ENCODE results near the gene SMPDL3B. TPM values are rescaled to one million over a fixed set of nuclear protein-coding genes. Genes with fewer than 3 reads are reported as not detected.

Gene SMPDL3B
- total RNA-seq, 1 donor from 2014 or later = not detected

GRCh38 chr1:27957655-27958054 is 22.9 kb downstream of the SMPDL3B start:
- no peak for DNase-seq (ENCODE audit: extremely low spot score, unreplicated experiment)
- no peaks in the 10 kb centered on the region for H3K9me3 Mint-ChIP-seq (ENCODE audit: unreplicated experiment)

GRCh38 chr1:27958513-27958912 is 23.7 kb downstream of the SMPDL3B start:
- DNase-seq (ENCODE audit: extremely low spot score, unreplicated experiment) = no peak
- Mint-ChIP-seq H3K27me3 (ENCODE audit: unreplicated experiment) (peaks cover 16% of the 10 kb centered on the region), H3K36me3 (ENCODE audit: unreplicated experiment) (no peaks in the 10 kb centered on the region), H3K9me3 (ENCODE audit: unreplicated experiment) (no peaks in the 10 kb centered on the region), H3K4me1 (ENCODE audit: unreplicated experiment) (peaks cover 20% of the 10 kb centered on the region), H3K27ac (ENCODE audit: unreplicated experiment) (no peak overlapping the region), H3K4me3 (ENCODE audit: unreplicated experiment) (no peak overlapping the region)
- TF ChIP-seq CTCF (IDR thresholded peaks at IDR 0.05) = no peak

More at GRCh38 chr1:27957655-27958054, 22.9 kb downstream of the SMPDL3B start:
- no peaks in the 10 kb centered on the region for H3K36me3 Mint-ChIP-seq (ENCODE audit: unreplicated experiment)
- peaks cover 16% of the 10 kb centered on the region for H3K27me3 Mint-ChIP-seq (ENCODE audit: unreplicated experiment)
- H3K27ac Mint-ChIP-seq (ENCODE audit: unreplicated experiment) = no peak overlapping the region
- TF ChIP-seq CTCF (IDR thresholded peaks at IDR 0.05) = no peak
- no peak overlapping the region for H3K4me3 Mint-ChIP-seq (ENCODE audit: unreplicated experiment)
- H3K4me1 Mint-ChIP-seq (ENCODE audit: unreplicated experiment) = peaks cover 20% of the 10 kb centered on the region

- peaks cover 2% of the 10 kb centered on the region for H3K36me3 Mint-ChIP-seq (ENCODE audit: unreplicated experiment)
- peak; percentile 43 for TF ChIP-seq CTCF (IDR thresholded peaks at IDR 0.05)
- peaks cover 20% of the 10 kb centered on the region for H3K4me1 Mint-ChIP-seq (ENCODE audit: unreplicated experiment)
- no peaks in the 10 kb centered on the region for H3K9me3 Mint-ChIP-seq (ENCODE audit: unreplicated experiment)
- peak within 1 kb of the TSS; percentile 67 for H3K27ac Mint-ChIP-seq (ENCODE audit: unreplicated experiment)
- H3K4me3 Mint-ChIP-seq (ENCODE audit: unreplicated experiment) = peak within 1 kb of the TSS; percentile 74
- no peak for DNase-seq (ENCODE audit: extremely low spot score, unreplicated experiment)
- peaks cover 8% of the 10 kb centered on the region for H3K27me3 Mint-ChIP-seq (ENCODE audit: unreplicated experiment)
Observed at GRCh38 chr1:27959792-27960603, 25.2 kb downstream of the SMPDL3B start, which contains the start of gene XKR8. TSS of gene XKR8 (plus strand) at chr1:27959973. CDS start at chr1:27960070, 97 bp downstream.

- Mint-ChIP-seq H3K9me3 (ENCODE audit: unreplicated experiment) (no peaks in the 10 kb centered on the region), H3K4me3 (ENCODE audit: unreplicated experiment) (peak overlapping the region; percentile 74), H3K36me3 (ENCODE audit: unreplicated experiment) (peaks cover 2% of the 10 kb centered on the region), H3K27ac (ENCODE audit: unreplicated experiment) (peak overlapping the region; percentile 67), H3K4me1 (ENCODE audit: unreplicated experiment) (peaks cover 20% of the 10 kb centered on the region), H3K27me3 (ENCODE audit: unreplicated experiment) (peaks cover 2% of the 10 kb centered on the region)
- TF ChIP-seq CTCF (IDR thresholded peaks at IDR 0.05) = no peak
- no peak for DNase-seq (ENCODE audit: extremely low spot score, unreplicated experiment)
Observed at GRCh38 chr1:27960762-27961645, 26.2 kb downstream of the SMPDL3B start.
